Measurements from ENCODE around the gene TDRD12.
"Not testable (repeated sequence)": the region's sequence is repeated elsewhere in the genome, so short reads cannot be mapped to it uniquely, and the experiment has no call there.

- TF ChIP-seq CTCF, POLR2A (IDR thresholded peaks at IDR 0.05): not testable (repeated sequence)
Measured at GRCh38 chr19:32694316-32694715, 25.3 kb upstream of the TDRD12 start.

Data from heart left ventricle (tissue), 13 donors.